SK-N-SH (cell line): ENCODE data around the gene MLST8. TPM values are rescaled to one million over a fixed set of nuclear protein-coding genes. Genes with fewer than 3 reads are reported as not detected.

Source experiments
- CTCF ChIA-PET: fragments of 300-600, 350-600 bp; formaldehyde crosslinking; extraction: SDS; loops from one replicate; lab custom pipeline; 2021; lab: Yijun Ruan, JAX
- POLR2A ChIA-PET: fragments of 350-600 bp; sonication (Branson Sonifier 250); formaldehyde crosslinking; extraction: SDS; loops from one replicate; lab custom pipeline; 2020; ENCODE audit warnings: antibody characterized with exemption, inconsistent platforms; lab: Yijun Ruan, JAX
- DNase-seq: peaks from one replicate; pipeline ENCODE4 v3.0.0; 2012
- H2AFZ ChIP-seq: fragments of 200-600 bp; sonication (generic); 2 replicates; pipeline ENCODE4 v1.8.1; 2016; ENCODE audit warnings: antibody characterized with exemption, mild to moderate bottlenecking, low read depth
- H3F3A ChIP-seq: fragments of 200-600 bp; sonication (generic); replicated peaks from 2 replicates; pipeline ENCODE3; 2016; ENCODE audit warnings: antibody characterized with exemption, mild to moderate bottlenecking; ENCODE audit not compliant: insufficient read depth
- H3K27ac ChIP-seq, 2 experiments: fragments of 200-500 bp in 1 of 2; fragments of 200-600 bp in 1 of 2; sonication (Bioruptor generic) in 1 of 2; sonication (generic), shearing (Covaris generic) in 1 of 2; 2 replicates each; pipeline versions ENCODE4 v1.5.1 to v1.6.1; 2014 to 2016; ENCODE audit warnings: low read depth in 2 of 2, inconsistent platforms in 1 of 2, low read length in 1 of 2, mild to moderate bottlenecking in 1 of 2, mixed read lengths in 1 of 2
- H3K27me3 ChIP-seq: fragments of 200-600 bp; sonication (generic), shearing (Covaris generic); 2 replicates; pipeline ENCODE4 v1.6.1; 2016; ENCODE audit warnings: mixed run types; ENCODE audit not compliant: insufficient read depth
- H3K36me3 ChIP-seq, 2 experiments: fragments of 200-500 bp in 1 of 2; fragments of 200-600 bp in 1 of 2; sonication (Bioruptor generic) in 1 of 2; sonication (generic) in 1 of 2; replicated peaks in 1 of 2; 2 replicates each; pipeline versions ENCODE3 to v1.5.1; 2014 to 2016; ENCODE audit warnings: low read length in 1 of 2, mild to moderate bottlenecking in 1 of 2; ENCODE audit not compliant: insufficient read depth in 2 of 2, control insufficient read depth in 1 of 2
- H3K4me1 ChIP-seq, 2 experiments: fragments of 200-500 bp in 1 of 2; fragments of 200-600 bp in 1 of 2; sonication (Bioruptor generic) in 1 of 2; sonication (generic), shearing (Covaris generic) in 1 of 2; 2 replicates each; pipeline versions ENCODE4 v1.5.1 to v1.6.1; 2014 to 2016; ENCODE audit warnings: low read depth in 1 of 2, low read length in 1 of 2, mixed run types in 1 of 2; ENCODE audit not compliant: insufficient read depth in 2 of 2, control insufficient read depth in 1 of 2
- H3K4me2 ChIP-seq: fragments of 200-600 bp; sonication (generic), shearing (Covaris generic); 2 replicates; pipeline ENCODE4 v1.6.1; 2017; ENCODE audit warnings: mixed run types
- H3K4me3 ChIP-seq, 2 experiments: fragments of 200-500 bp in 1 of 2; fragments of 200-600 bp in 1 of 2; sonication (Bioruptor generic) in 1 of 2; sonication (generic), shearing (Covaris generic) in 1 of 2; 2 replicates each; pipeline versions ENCODE4 v1.5.1 to v1.8.1; 2014 to 2016; ENCODE audit warnings: low read depth in 2 of 2, inconsistent platforms in 1 of 2, low read length in 1 of 2, mild to moderate bottlenecking in 1 of 2, mixed read lengths in 1 of 2, moderate library complexity in 1 of 2
- H3K79me2 ChIP-seq: fragments of 200-600 bp; sonication (generic); 2 replicates; pipeline ENCODE4 v1.8.1; 2017; ENCODE audit warnings: mild to moderate bottlenecking; ENCODE audit not compliant: insufficient read depth
- H3K9ac ChIP-seq: fragments of 200-600 bp; sonication (generic); 2 replicates; pipeline ENCODE4 v1.6.1; 2017; ENCODE audit warnings: mixed run types
- H3K9me2 ChIP-seq: fragments of 200-600 bp; sonication (generic); 2 replicates; pipeline ENCODE4 v1.6.1; 2017; ENCODE audit warnings: mixed run types
- H3K9me3 ChIP-seq: fragments of 200-600 bp; sonication (generic); 2 replicates; pipeline ENCODE4 v1.6.1; 2017; ENCODE audit warnings: mixed run types, mild to moderate bottlenecking, moderate library complexity
- H4K20me1 ChIP-seq: fragments of 200-600 bp; sonication (generic); 2 replicates; pipeline ENCODE4 v1.6.1; 2017; ENCODE audit warnings: mild to moderate bottlenecking, mixed run types; ENCODE audit not compliant: insufficient read depth
- EP300 ChIP-seq, 2 experiments: IDR thresholded peaks; 2 replicates each; pipeline versions ENCODE4 v1.4.0 to v1.6.1; 2012; ENCODE audit warnings: borderline replicate concordance in 1 of 2, low read depth in 1 of 2, low read length in 1 of 2
- EZH2phosphoT487 ChIP-seq: fragments of 200-600 bp; sonication (generic); IDR thresholded peaks from 2 replicates; pipeline ENCODE4 v1.6.1; 2017; ENCODE audit warnings: low read depth, mixed run types, mild to moderate bottlenecking, antibody characterized with exemption, moderate library complexity, borderline replicate concordance
- FOSL2 ChIP-seq: IDR thresholded peaks from 2 replicates; pipeline ENCODE4 v1.4.0; 2012; ENCODE audit warnings: low read depth, mild to moderate bottlenecking, moderate library complexity, borderline replicate concordance
- FOXJ3 ChIP-seq: sonication (generic); formaldehyde crosslinking; IDR thresholded peaks from 2 replicates; pipeline ENCODE4 v1.5.1; 2020; ENCODE audit warnings: mild to moderate bottlenecking, missing genetic modification reagents
- FOXM1 ChIP-seq: IDR thresholded peaks from 2 replicates; pipeline ENCODE4 v1.4.0; 2012; ENCODE audit warnings: low read depth, mild to moderate bottlenecking
- MXI1 ChIP-seq: IDR thresholded peaks from 2 replicates; pipeline ENCODE4 v1.6.1; 2012; ENCODE audit warnings: mild to moderate bottlenecking, low read depth, low read length, improper control_type of control experiment
- NRF1 ChIP-seq: IDR thresholded peaks from 2 replicates; pipeline ENCODE4 v1.6.1; 2012; ENCODE audit warnings: low read depth, mild to moderate bottlenecking, low read length
- POLR2AphosphoS5 ChIP-seq: IDR thresholded peaks from 2 replicates; pipeline ENCODE4 v1.6.1; 2012; ENCODE audit warnings: low read depth, low read length
- RAD21 ChIP-seq: IDR thresholded peaks from 2 replicates; pipeline ENCODE4 v1.6.1; 2012; ENCODE audit warnings: mild to moderate bottlenecking, low read length
- RCOR1 ChIP-seq: fragments of 150-350 bp; IDR thresholded peaks from 2 replicates; pipeline ENCODE4 v1.6.1; 2017; ENCODE audit warnings: antibody characterized with exemption, low read length
- RFX5 ChIP-seq: IDR thresholded peaks from 2 replicates; pipeline ENCODE4 v1.6.1; 2012; ENCODE audit warnings: mild to moderate bottlenecking, improper control_type of control experiment, low read length
- TAF1 ChIP-seq: IDR thresholded peaks from 2 replicates; pipeline ENCODE4 v1.6.1; 2012; ENCODE audit warnings: low read depth, mild to moderate bottlenecking, low read length, moderate library complexity, borderline replicate concordance
- YY1 ChIP-seq: IDR thresholded peaks from 2 replicates; pipeline ENCODE4 v1.4.0; 2012; ENCODE audit warnings: low read depth, mild to moderate bottlenecking
- WGBS: methylation state at CpG from one replicate; pipeline ENCODE4 v1.1.6; 2017; ENCODE audit warnings: low lambda C conversion rate; 5-methylcytosine and 5-hydroxymethylcytosine counted together
- polyA plus RNA-seq, 3 experiments: library from polyadenylated mRNA; depleted of rRNA; stranded (reverse); fragments of >200 nt; gene quantifications; 2 replicates each; pipeline ENCODE4 v1.2.3, GENCODE V29; 2012
- TF ChIP-seq, protein P1 (sequence below): IDR thresholded peaks from 2 replicates; pipeline ENCODE4 v1.4.0; 2012; ENCODE audit warnings: low read depth
- TF ChIP-seq, protein P2 (sequence below): IDR thresholded peaks from 2 replicates; pipeline ENCODE4 v1.4.0; 2012; ENCODE audit warnings: low read depth, borderline replicate concordance
- TF ChIP-seq, protein P3 (sequence below): IDR thresholded peaks from 2 replicates; pipeline ENCODE4; 2012
- TF ChIP-seq, protein P4 (sequence below): fragments of 150-350 bp; IDR thresholded peaks from 2 replicates; pipeline ENCODE4 v1.6.1; 2017; ENCODE audit warnings: antibody characterized with exemption, low read length, low read depth, borderline replicate concordance
- TF ChIP-seq, protein P5 (sequence below): IDR thresholded peaks from 2 replicates; pipeline ENCODE4 v1.4.0; 2012; ENCODE audit warnings: low read depth, borderline replicate concordance
- TF ChIP-seq, protein P6 (sequence below): fragments of 200-600 bp; sonication (generic); IDR thresholded peaks from 2 replicates; pipeline ENCODE4 v1.6.1; 2017; ENCODE audit warnings: antibody characterized with exemption, mild to moderate bottlenecking, moderate library complexity

The MLST8 gene
- polyA plus RNA-seq, 1 of the 3 experiments (the other 2 are of a cell fraction), result 85.4 TPM

DNA sequence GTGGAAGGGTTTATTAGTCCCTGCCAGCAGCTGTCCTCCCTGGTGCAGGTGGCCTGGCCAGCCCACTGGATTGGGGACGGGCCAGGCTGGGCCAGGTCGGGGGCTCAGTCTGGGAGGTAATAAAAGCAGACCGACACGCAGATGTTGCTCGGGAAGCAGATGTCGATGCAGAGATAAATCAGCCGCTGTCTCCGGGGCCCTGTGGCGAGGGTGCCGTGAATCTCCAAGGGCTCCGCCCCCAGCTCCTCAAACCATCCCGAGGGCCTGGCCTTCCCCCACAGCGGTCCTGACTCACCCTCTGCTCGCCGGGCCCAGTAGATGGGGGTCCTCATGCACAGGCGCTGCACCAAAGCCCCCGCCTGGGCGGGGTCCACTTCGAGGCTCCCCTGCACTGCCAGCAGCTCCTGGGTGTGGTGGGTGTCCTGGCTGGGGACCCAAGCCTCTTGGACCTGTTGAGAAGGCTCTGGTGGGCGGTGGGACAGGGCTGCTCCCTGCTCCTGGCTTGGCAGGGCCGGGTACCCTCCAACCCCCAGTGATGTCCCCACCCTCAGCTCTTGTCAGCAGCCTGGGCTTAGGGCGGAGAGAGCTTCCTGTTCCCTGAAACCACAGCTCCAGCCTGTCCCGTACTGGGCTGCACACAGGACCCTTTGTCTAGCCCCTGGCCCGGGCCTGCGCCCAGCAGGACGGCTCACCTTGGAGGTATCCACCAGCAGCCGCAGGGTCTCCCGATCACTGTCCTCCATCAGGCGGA, 4.2 kb downstream of the MLST8 start:
- peaks cover 10% of the 10 kb centered on the region for H3F3A ChIP-seq
- peaks cover 0 to 36% of the 10 kb centered on the region in 2 experiments for H3K36me3 ChIP-seq
- no peak overlapping the region for H3K4me2 ChIP-seq
- H3K9me3 ChIP-seq, result no peaks in the 10 kb centered on the region
- no peaks in the 10 kb centered on the region for H3K27me3 ChIP-seq
- ChIA-PET CTCF (interaction anchor here (1.1 to 2.0 kb wide), 2 partner anchors 14 to 187 kb away, joined by 3 to 9 read pairs; no protein-coding TSS in a partner anchor), POLR2A (interaction anchor here (0.6 kb wide), 1 partner anchor 13 kb away, joined by 8 read pairs; no protein-coding TSS in a partner anchor)
- DNase-seq, result no peak
- H2AFZ ChIP-seq, result no peak overlapping the region
- no peak overlapping the region for H3K9ac ChIP-seq
- WGBS, result 88% methylated on average over 18 of the region's 29 CpGs
- TF ChIP-seq RAD21 (no peak), FOXJ3 (no peak), FOXM1 (no peak), MXI1 (no peak), RFX5 (no peak), POLR2AphosphoS5 (no peak), EZH2phosphoT487 (no peak), TAF1 (no peak), EP300 (IDR thresholded peaks at IDR 0.05; ENCODE audit: borderline replicate concordance in 1 of 2, low read depth in 1 of 2, low read length in 1 of 2) (no peak), YY1 (no peak), RCOR1 (no peak), NRF1 (no peak), FOSL2 (no peak)
- TF ChIP-seq, protein P1, sequence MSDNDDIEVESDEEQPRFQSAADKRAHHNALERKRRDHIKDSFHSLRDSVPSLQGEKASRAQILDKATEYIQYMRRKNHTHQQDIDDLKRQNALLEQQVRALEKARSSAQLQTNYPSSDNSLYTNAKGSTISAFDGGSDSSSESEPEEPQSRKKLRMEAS, result no peak
- TF ChIP-seq, protein P2, sequence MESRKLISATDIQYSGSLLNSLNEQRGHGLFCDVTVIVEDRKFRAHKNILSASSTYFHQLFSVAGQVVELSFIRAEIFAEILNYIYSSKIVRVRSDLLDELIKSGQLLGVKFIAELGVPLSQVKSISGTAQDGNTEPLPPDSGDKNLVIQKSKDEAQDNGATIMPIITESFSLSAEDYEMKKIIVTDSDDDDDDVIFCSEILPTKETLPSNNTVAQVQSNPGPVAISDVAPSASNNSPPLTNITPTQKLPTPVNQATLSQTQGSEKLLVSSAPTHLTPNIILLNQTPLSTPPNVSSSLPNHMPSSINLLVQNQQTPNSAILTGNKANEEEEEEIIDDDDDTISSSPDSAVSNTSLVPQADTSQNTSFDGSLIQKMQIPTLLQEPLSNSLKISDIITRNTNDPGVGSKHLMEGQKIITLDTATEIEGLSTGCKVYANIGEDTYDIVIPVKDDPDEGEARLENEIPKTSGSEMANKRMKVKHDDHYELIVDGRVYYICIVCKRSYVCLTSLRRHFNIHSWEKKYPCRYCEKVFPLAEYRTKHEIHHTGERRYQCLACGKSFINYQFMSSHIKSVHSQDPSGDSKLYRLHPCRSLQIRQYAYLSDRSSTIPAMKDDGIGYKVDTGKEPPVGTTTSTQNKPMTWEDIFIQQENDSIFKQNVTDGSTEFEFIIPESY, result no peak
- TF ChIP-seq, protein P3, sequence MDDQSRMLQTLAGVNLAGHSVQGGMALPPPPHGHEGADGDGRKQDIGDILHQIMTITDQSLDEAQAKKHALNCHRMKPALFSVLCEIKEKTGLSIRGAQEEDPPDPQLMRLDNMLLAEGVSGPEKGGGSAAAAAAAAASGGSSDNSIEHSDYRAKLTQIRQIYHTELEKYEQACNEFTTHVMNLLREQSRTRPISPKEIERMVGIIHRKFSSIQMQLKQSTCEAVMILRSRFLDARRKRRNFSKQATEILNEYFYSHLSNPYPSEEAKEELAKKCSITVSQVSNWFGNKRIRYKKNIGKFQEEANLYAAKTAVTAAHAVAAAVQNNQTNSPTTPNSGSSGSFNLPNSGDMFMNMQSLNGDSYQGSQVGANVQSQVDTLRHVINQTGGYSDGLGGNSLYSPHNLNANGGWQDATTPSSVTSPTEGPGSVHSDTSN, result no peak
- TF ChIP-seq, protein P4, sequence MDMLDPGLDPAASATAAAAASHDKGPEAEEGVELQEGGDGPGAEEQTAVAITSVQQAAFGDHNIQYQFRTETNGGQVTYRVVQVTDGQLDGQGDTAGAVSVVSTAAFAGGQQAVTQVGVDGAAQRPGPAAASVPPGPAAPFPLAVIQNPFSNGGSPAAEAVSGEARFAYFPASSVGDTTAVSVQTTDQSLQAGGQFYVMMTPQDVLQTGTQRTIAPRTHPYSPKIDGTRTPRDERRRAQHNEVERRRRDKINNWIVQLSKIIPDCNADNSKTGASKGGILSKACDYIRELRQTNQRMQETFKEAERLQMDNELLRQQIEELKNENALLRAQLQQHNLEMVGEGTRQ, result no peak
- TF ChIP-seq, protein P5, sequence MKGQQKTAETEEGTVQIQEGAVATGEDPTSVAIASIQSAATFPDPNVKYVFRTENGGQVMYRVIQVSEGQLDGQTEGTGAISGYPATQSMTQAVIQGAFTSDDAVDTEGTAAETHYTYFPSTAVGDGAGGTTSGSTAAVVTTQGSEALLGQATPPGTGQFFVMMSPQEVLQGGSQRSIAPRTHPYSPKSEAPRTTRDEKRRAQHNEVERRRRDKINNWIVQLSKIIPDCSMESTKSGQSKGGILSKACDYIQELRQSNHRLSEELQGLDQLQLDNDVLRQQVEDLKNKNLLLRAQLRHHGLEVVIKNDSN, result no peak
- TF ChIP-seq, protein P6, sequence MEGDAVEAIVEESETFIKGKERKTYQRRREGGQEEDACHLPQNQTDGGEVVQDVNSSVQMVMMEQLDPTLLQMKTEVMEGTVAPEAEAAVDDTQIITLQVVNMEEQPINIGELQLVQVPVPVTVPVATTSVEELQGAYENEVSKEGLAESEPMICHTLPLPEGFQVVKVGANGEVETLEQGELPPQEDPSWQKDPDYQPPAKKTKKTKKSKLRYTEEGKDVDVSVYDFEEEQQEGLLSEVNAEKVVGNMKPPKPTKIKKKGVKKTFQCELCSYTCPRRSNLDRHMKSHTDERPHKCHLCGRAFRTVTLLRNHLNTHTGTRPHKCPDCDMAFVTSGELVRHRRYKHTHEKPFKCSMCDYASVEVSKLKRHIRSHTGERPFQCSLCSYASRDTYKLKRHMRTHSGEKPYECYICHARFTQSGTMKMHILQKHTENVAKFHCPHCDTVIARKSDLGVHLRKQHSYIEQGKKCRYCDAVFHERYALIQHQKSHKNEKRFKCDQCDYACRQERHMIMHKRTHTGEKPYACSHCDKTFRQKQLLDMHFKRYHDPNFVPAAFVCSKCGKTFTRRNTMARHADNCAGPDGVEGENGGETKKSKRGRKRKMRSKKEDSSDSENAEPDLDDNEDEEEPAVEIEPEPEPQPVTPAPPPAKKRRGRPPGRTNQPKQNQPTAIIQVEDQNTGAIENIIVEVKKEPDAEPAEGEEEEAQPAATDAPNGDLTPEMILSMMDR, result no peak
- peaks cover 11% of the 10 kb centered on the region; the same call in 1 of the 2 replicates for H4K20me1 ChIP-seq
- H3K79me2 ChIP-seq, result peaks cover 34% of the 10 kb centered on the region
- no peaks in the 10 kb centered on the region for H3K9me2 ChIP-seq
- no peak overlapping the region for H3K4me3 ChIP-seq
- no peak overlapping the region for H3K27ac ChIP-seq
- peaks cover 11 to 40% of the 10 kb centered on the region in 2 experiments; a peak in 3 of 4 replicates for H3K4me1 ChIP-seq
